COLO668 (cell line): ENCODE data around the gene NRN1L.

Source experiments
- DNase-seq: peaks from one replicate; lab custom pipeline; 2025; ENCODE audit not compliant: unreplicated experiment; lab: John Stamatoyannopoulos, UW

Gene NRN1L

DNA sequence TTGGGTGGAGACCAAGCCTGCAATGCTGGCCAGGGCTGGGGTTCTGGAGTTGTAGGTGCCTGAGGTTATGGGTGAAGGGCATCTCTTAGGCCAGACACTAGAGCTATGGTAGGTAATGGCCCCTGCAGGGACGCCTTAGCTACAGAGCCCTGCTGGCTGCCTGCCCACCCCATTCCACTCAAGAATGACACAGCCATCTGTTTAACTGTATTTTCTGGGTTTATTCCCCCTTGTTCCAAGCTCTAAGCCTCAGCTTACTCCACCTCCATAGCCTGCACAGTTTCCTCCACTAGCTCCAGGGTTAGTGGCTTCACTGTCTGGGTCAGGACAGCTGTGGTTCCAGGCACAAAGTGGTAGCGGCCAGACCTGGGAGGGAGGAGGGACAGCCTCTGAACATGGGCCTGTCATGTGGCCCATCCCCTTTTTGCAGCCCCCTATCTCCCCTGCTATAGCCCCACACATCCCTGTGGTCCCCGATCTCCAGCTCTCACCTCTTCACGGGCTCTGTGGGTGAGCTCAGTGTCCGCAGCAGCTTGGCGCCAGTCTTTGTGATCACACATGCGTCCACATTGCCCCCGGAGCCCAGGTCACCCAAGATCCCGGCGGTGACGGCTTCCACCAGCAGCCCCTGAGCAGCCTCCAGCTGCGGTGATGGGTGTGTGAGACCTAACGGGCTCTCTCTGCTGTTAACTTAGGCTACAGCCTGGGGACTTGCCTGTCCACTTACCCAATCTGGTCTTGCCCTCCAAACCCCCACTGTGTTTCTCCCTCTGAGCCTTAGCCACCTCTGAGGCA is 49.8 kb downstream of the NRN1L start:
- DNase-seq: no peak

DNA sequence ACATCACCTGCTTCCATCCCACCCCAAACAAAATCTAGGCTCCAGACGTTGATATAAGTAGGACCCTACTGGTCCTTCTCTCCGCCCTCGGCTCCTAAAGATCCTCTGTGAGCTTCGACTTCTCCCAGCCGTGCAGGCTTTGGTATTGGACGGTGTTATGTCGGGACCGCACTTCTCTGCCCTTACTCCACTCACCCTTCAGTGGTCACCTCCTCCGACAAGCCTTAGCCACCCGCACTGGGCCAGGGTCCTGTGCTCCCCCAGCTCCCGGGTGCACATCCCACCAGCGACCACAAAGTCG is 50.4 kb downstream of the NRN1L start:
- no peak for DNase-seq

GRCh38 chr16:67935402-67936123 is 50.9 kb downstream of the NRN1L start:
- peak; percentile 98 for DNase-seq
